Suppressor macrophage (primary cell): ENCODE measurements around the gene PPID.
A peak's percentile ranks its signal among the peaks of the same experiment; 100 is the strongest.
"Not testable (repeated sequence)": the region's sequence is repeated elsewhere in the genome, so short reads cannot be mapped to it uniquely, and the experiment has no call there.

Source experiments
- DNase-seq, 4 experiments: peaks; one replicate each; pipeline ENCODE4 v3.0.0-alpha.2; 2020 to 2022

Gene PPID

DNA sequence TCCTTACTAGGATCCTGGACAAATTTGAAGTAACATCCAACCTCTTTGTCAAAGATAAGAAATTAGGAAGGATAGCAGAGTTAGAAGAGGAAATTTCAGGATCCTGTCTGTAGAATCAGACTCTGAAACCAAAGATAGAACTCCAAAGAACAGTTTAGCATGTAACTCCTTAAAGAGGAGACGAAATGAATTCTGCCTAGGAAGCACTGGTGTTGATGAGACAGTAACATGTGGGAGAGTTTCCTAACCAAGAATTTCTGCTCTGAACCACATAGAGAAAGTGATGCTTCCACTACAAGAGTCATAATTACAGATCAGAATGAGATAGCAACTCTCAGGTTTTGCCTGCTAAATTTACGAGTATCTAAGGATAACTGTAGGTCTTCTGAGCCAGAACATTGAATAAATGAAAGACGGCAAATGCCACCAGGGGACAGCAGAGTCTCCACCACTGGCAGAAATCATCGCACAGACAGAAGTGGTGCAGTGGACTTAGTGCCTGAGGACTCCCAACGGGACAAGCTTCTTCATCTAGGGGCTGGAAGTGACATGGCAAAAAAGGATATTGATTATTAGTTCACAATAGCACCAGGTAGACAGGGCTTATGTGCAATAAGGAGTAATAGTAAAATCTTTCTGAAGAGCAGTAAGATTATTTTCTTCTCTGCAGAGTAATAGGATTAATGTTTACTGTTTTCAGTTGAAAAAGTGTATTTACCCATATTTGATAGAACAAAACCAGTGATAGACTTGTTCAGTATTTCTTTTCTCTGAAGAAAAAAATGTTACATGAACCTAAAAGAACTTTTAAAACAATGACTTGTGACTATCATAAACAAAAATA lies 6.7 kb upstream of the PPID start:
- peak; percentile 79 to 86 (median 82) for DNase-seq

DNA sequence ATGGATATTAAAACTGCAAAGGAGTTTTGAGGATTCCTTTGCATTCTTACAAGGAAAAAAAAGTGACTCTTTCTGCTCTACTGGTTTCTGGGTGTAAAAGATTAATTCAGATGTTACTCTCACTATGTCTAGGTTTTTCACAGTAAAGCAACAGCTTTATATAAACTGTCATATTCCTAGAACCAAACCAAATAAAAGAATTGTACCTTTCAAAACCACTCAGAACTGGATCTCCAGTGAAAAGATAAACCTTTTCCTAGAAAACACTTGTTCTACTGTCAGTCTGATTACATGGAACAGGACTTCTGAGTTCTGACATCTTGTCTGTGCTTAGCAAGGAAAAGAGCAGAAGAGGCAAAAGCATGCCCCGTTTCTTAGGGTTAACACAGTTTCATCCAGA lies 5.0 kb upstream of the PPID start:
- DNase-seq = no peak

DNA sequence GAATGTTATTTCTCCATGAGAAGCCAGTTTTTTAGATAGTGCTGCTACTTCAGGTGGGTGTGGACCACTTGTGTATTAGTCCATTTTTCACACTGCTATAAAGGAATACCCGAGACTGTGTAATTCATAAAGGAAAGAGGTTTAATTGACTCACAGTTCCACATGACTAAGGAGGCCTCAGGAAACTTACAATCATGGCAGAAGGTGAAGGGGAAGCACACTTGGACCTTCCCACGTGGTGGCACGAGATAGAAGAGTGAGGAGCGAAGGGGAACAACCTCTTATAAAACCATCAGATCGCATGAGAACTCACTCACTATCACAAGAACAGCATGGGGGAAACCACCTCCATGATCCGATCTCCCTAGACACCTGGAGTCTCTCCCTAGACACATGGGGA lies 3.4 kb upstream of the PPID start:
- DNase-seq = peak in 2 of 4 experiments; percentile 12 to 13

DNA sequence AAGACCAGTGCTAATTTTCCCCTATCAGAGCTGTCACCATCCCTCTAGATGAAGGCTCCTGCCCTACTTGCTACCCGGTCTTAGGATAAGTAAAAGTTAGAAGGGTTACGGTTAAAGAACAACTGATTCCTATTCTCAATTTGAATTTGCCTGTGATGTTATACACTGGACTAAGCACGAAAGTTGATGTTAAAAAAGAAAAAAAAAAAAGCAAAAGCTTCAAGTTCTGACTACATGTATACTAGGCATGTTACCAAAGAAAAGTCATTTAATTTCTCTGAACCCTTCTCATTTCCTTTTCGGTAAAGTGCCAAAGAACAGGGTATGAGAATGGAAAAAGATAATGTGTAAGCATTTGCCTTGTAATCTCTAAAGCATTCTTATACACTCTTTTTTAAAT lies 1.4 kb upstream of the PPID start:
- no peak for DNase-seq

DNA sequence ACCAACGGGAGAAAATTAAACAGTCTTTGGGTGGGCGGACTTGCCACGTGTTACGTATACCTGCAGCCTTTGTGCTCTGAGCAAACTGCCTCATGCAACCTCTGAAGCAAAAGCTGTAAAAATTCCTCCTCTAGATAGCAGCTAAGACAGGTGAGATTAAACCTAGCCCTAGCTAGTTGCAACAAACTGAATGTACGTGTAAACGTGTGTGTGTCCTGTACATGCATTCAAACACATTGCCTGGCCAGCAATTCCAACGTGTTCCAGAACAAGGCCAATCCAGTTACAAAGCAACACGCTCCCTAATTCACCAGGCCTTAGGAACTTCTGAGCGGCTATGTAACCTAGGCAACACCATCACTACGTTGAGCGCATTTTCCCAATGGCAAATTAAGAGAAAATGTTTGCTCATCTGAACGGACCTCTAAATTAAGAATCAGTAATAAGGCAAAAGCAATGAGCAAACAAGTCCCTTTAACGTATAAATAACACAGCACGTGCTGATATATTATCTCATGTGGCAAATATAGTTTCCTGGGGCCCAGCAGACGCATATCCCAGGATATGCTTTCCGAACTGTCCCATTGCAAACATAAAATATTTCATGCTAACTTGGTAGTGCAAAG lies 792 bp downstream of the PPID start:
- peak; percentile 7 to 30 (median 18) for DNase-seq

DNA sequence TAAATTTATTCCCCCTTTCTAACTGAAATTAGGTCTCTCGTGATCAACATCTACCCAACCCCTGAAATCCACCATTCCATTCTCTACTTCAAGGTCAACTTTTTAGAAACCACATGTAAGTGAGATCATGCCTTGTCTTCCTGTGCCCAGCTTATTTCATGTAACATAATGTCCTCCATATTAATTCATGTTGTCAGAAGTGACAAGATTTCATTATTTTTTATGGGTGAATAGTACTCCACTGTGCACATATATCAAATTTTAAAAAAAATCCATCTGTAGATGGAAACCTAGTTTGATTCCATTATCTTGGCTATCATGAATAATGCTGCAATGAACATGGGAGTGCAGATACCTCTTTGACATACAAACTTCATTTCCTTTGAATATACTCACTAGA lies 1.5 kb downstream of the PPID start:
- DNase-seq = no peak

DNA sequence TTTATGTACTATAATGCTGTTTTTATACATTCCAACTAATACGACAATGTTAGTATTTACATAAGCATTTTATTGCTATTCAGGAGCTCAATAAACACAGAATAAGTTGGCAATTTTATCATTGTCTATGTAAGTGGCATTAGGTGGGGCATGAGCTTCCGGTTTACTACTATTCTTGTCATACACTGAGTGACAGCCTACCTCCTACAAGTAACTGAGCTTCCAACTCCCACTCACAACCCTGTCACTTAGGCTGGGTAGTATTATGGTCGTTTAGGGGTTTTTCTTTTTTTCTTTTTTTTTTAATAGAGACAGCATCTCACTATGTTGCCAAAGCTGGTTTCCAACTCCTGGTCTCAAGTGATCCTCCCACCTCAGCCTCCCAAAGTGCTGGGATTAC lies 7.4 kb downstream of the PPID start:
- peak in 3 of 4 experiments; percentile 4 to 23 (median 7) for DNase-seq

DNA sequence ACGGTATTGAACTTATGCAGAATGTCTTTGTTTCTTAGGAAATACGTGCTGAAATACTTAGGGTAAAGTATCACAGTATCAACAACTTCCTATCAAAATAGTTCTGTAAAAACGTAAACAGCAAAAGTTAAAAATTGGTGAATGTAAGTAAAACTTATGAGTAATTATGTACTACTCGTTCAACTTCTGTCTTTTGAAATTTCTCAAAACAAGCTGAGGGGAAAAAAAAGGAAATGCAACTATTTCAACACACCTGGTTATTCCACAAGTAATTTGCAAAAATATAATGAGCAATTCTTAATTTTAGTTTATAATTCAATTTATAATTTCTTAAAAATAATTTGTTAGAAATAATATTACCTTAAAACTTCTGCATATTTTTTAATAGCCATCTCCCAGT lies 8.3 kb downstream of the PPID start:
- peak in 2 of 4 experiments; percentile 59 to 65 for DNase-seq

DNA sequence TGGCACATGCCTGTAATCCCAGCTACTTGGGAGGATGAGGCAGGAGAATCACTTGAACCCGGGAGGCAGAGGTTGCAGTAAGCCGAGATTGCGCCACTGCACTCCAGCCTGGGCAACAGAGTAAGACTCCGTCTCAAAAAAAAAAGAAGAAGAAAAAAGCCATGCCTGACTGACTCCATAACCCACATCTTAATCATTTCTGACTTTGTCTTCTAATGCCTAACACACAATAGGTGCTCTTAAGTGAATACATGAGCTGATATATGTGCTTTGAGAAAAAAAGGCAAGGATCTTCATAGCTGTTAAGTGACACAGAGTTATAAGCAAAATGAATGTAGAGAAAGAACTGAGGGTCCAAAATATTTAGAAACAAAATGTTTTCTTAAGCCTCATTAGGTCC lies 10.6 kb downstream of the PPID start:
- not testable (repeated sequence) for DNase-seq

DNA sequence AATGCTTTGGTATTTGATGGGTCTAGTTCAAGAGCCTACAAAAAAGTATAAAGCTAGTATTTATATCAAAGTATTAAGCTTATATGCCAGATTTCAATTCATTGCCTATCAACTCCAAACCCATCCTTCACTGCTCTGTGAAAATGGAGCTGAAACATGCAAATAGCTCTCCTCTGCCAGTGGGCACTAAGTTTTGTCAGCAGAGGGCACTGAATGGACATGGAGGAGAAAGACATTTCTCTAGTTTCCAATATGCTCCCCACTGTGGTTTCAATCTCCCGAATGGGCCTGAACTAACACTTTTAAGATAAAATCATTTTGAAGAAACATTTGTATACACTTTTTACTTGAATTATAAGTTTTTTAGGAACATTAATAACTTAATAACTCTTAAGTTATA lies 12.4 kb downstream of the PPID start:
- peak in 3 of 4 experiments; percentile 6 to 20 (median 7) for DNase-seq

DNA sequence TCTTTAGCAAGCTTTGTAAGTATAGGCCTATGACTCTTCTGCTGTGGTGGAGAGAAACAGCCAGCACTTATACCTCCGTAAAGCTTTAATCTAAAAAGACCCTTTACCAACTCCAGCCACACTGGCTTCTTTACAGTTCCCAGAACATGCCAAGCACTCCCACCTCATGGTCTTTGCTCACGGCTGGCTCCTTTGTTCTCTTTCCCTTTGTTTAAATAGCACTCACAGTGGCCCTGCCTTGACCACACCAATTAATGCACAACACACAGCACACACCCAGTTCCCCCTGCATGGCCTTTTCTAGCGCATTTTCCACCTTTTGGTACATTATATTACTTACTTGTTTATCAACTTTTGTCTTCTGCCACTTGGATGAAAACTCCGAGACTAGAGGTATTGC lies 18.9 kb downstream of the PPID start:
- no peak for DNase-seq

DNA sequence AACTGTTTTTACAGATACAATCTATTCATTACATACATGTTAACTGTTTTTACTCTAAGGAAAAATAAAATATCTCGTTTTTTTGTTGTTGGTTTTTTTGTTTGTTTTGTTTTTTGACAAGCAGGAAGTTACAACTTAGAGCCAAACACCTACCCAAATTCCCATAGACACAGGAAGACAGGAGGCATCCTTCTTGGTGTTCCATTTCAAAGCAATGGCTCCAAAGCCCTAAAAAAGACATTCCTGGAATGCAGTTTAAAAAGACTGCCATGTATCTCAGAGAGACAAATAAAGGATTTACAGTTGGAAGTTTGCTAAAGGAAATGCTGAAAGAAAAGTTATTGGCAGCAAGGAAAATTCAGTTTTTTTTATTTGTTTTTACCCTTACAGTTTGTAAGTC lies 34.4 kb downstream of the PPID start:
- no peak for DNase-seq

DNA sequence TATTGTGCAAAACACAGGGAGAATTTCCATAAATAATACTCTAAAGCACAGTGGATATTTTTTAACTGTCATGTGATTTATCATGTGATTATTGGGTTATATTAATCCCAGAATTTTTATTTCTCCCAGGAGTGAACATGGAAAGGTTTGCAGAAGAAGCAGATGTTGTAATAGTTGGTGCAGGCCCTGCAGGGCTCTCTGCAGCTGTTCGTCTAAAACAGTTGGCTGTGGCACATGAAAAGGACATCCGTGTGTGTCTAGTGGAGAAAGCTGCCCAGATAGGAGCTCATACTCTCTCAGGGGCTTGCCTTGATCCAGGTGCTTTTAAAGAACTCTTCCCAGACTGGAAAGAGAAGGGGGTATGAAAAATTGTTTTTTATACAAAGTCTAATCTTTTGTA lies 41.1 kb downstream of the PPID start:
- DNase-seq = no peak

DNA sequence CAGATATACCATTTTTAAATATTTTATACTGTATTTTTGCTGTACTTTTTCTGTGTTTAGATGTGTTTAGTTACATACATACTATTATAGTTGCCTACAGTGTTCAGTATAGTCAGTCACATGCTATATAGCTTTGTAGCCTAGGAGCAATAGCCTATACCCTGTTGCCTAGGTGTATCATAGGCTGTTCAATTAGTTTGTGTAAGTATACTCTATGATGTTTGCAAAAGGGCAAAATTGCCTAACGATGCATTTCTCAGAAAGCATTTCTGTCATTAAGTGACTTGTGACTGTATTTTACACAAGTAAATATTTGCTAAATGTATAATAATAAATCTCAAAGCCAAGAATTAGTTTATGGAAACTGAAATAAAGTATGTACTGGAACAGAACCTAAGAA lies 41.6 kb downstream of the PPID start:
- DNase-seq = no peak

DNA sequence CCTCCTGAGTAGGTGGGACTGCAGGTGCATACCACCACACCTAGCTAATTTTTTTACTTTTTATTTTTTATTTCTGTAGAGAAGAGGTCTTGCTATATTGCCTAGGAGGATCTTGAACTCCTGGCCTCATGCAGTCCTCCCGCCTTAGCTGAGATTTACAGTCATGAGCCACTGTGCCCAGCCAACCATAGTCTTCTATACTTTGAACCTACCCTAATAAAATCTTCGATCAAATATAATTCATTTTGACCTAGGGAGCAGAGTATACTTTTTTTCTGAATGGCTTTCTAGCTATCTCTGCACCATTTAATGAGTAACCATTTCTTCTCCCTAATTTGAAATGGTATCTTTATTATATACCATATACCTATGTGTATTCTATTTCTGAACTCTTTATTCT lies 44.4 kb downstream of the PPID start:
- no peak for DNase-seq

DNA sequence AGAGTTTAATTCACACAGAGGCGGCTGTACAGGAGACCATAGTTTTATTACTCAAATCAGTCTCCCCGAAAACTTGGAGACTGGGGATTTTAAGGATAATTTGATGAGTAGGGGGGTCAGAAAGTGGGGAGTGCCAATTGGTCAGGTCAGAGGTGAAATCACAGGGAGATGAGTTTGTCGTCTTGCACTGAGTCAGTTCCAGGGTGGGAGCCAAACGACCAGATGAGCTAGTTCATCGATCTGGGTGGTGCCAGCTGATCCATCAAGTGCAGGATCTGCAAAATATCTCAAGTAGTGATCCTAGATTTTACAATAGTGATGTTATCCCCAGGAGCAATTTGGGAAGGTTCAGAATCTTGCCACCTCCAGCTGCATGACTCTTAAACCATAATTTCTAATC lies 47.1 kb downstream of the PPID start:
- DNase-seq = no peak

DNA sequence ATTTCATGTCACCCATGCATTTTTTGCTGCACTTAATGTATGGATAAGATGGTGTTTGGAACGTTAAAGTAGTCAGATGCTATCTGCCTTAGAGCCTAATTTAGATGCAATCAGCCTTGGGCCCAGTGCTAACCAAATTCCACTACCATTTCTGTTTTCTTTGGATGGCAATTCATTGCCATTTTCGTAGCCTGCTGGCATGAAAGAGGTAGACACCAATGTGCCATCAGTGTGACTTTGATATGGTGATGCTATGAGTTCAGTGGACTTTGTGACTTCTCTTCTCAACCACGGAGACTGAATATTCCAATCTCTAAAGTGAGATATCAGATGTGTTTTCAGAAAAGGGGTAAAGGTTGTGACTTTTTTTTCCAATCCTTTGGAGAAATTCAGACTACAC lies 49.6 kb downstream of the PPID start:
- DNase-seq = no peak

DNA sequence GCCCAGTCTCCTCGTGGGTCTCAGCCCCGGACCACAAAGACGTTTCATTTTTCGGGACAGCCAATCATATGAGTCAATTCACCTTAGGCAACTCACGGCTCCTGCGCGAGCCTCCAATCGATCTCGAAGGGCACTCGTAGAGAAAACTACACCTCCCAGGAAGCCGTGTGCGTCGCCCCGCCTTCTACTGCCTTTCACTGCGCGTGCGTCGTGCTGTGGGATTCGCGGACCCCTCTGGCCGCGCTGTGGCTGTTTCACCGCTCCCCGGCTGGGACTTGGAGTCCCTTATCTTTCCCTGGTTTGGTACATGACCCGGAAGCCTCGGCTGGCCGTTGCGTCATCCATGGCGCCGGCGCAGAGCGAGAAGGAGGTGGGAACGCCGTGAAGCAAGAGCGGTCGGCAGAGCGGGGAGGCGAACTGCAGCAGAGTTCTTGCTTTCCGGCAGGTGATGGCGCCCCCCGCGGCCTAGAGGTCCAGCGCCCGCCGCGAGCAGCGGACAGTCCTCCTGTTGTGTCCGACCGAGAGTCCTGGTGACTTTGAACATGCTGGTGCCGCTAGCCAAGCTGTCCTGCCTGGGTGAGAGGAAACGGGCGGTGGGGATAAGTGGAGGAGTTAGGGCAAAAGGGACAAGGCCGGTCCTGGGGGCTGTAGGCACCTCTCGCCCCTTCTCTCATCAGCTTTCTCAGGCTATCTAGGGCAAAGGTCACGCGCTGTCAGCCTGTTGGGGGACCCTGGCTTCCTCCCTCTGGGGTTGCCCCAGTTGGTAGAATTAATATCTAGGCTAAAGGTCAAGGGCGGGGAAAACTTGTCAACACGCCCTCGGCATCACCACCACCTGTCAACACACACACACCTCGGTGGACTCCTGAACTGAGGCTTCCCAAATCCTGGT lies 51.0 kb downstream of the PPID start, which contains the start of gene ETFDH:
ETFDH (plus strand) TSS at position 382 of the 892 bp plus-strand sequence; CDS start at position 543, 161 bp downstream.
- peak; percentile 99 to 100 (median 99) for DNase-seq

DNA sequence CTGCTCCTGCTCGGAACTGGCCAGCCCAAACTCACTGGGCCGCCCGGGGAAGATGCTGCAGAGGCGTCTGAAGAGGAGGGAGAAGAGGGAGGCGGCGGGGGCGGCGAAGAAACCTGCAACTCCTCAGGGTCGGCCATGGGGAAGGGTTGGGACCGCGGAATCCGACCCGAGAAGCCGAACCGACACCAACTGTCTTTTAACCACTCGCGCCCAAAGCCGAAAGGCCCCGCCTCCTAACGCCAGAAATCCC lies 51.6 kb downstream of the PPID start, which contains the start of gene C4orf46:
C4orf46 (minus strand) TSS at position 223 of the 250 bp plus-strand sequence; CDS start at position 137, 86 bp downstream.
- DNase-seq = no peak

DNA sequence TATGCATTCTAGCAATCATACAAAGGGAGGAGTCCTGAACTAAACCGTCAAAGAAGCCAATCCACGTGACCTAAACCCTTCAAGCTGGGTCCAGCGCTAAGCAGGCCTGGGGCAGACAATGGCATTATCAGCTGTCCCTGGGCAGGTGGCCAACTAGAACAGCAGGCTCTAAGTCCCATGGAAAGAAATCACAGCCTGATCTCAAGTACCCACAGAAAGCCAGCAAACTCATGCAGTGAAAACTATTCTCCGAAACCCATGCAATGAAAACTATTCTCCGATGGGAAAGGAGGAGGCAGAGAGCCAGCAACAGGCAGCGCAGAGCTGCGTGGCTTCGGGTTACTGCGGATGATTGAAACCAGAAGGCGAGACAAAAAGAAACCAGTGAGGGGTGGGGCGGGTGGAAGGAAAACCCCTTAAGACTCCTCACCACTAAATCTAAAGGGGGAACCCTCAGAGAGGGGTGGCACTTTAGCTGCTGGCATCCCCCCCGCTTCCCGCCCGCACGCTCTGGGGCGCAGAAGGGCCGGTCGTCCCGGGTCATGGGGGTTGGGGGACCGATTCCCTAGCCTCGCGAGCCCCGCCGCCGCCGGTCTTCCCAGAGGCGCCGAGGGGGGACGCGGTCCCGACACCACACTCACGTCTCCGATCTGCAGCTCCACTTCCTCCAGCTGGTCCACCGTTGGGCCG lies 52.1 kb downstream of the PPID start:
- peak; percentile 22 to 54 (median 48) for DNase-seq

DNA sequence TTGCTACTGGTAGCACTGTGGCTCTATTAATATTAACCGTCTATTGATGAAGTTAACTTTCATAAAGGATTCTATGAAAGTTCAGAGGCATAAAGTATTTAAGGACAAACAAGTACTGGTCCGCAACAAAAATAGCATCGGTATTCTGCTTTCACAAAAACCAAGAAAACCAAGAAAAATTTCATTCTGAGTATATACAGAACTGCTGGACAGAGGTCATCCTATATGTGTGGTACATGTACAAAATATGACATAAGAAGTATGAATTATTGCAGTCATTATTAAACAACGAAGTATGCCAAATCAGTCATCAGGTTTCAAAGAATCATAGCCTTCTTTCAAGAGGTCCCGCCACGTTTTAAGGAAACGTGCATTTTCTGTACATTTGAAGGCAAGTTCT lies 53.9 kb downstream of the PPID start:
- no peak for DNase-seq

DNA sequence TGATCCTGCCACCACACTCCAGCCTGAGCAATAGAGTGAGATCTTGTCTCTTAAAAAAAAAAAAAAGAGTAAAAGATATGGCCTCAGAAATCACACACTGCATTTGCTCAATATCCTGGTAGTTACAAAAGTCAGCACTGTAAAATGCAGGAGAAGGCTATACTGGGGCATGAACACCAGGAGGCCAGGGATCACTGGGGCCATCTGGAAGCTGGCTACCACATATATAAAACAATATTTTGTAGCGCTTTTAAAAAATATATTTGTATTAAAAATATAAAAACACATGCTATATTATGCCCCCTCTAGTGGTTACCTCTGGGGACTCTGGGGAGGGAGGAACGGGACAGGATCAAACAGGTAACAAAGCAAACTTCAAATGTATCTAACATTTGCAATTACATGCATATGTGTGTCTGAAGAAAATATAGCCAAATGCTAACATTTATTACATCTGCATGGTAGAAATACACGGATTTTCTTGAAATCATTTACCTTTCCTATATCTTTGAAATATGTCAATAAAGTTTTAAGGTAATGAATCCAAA lies 55.5 kb downstream of the PPID start:
- peak; percentile 53 to 76 (median 68) for DNase-seq
